ENCODE results near the gene GALNT14.

GALNT14 gene

GRCh38 chr2:30903326-30903725 lies 234.9 kb downstream of the GALNT14 start:
- TF ChIP-seq, protein P1, sequence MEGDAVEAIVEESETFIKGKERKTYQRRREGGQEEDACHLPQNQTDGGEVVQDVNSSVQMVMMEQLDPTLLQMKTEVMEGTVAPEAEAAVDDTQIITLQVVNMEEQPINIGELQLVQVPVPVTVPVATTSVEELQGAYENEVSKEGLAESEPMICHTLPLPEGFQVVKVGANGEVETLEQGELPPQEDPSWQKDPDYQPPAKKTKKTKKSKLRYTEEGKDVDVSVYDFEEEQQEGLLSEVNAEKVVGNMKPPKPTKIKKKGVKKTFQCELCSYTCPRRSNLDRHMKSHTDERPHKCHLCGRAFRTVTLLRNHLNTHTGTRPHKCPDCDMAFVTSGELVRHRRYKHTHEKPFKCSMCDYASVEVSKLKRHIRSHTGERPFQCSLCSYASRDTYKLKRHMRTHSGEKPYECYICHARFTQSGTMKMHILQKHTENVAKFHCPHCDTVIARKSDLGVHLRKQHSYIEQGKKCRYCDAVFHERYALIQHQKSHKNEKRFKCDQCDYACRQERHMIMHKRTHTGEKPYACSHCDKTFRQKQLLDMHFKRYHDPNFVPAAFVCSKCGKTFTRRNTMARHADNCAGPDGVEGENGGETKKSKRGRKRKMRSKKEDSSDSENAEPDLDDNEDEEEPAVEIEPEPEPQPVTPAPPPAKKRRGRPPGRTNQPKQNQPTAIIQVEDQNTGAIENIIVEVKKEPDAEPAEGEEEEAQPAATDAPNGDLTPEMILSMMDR (IDR thresholded peaks at IDR 0.05): no peak

DNA sequence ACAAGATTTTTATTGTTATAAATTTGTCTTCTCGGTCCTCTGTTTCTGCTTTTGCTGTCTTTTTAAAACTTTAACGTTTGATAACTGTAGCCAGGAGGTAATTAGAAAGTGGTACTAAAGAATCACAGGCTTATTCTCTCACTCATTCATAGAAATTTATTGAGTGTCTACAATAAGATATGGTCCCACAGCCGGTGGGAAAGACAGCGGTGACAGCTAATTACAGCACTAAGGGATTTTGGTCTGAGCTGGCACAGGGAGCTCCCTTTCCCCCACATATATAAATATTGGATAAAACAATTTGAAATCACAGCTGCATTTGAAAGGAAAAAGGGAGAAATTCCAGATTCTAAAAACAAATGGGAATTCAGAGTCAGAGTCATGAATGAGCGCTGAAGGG lies 237.9 kb downstream of the GALNT14 start:
- TF ChIP-seq, protein P1 (IDR thresholded peaks at IDR 0.05): no peak

DNA sequence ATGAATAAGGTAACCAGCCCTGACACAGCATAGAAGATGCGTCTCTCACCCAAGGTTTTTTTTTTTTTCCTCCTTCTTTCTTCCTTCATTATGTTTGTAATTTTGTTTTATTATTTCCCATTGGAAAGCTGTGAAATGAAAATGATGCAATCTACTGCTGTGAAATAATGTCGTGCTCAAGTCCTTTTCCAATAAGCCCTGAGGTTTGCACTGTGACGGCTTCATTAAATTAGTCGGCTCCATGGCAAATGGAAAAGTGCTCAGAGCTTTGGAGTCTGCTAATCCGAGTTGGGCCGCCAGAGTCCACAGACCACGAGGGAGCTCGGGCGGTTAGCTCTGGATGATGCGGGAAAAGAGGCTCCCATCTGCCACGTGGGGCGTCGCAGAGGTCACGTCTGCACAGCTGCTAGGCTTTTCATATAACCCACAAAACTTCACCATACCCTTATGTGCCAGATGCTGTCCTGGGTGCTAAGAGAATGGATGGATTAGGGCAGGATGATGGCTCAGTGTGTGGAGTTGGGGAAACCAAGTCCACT lies 238.7 kb downstream of the GALNT14 start:
- TF ChIP-seq, protein P1 (IDR thresholded peaks at IDR 0.05): no peak

DNA sequence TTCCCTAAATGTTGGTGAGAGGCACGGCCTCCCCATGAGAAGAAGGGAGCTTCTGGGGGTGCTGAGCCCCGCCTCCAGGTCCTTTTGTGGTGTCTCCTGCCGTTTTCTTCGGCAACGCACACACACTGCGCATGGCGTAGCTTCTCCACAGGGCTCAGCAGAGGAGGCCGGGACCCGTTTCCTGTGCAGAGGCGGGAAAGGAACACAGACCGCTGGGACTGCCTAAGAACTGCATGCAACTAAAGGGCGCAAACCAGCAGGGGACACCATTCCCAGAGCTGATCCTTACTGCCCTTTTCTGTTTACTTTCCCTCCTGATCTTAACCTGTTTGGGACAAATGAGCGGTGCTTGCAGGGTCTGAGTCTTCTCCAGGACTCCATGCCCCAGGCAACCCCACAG lies 240.7 kb downstream of the GALNT14 start:
- TF ChIP-seq, protein P1 (IDR thresholded peaks at IDR 0.05): no peak

- TF ChIP-seq, protein P1 (IDR thresholded peaks at IDR 0.05): no peak
These were observed 243.6 kb downstream of the GALNT14 start for GRCh38 chr2:30894498-30895119.

DNA sequence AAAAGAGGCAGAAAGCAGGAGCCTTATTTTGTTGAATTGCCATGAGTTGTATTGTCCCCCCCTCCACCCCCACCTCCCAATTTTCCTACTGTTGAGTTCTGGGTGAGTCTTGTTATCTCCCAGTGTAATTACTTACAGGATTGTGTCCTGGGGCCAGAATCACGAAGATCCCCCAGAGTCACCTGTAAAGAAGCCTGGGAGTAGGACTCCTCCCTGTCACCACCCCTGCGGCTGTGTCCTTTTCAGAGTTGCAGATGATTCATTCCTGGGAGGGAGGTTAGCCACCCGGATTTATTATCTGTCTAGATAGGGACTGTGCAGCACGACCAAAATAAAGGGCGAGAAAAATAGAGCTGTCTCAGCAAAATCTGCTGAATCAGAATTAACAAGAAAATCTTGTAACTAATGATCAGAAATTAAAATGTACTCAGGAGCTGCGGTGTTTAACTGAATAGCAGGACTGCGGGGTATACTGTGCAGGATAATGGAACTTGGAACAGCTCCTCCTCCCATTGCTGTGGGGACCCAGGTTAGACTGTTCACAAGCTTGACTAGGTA lies 249.3 kb downstream of the GALNT14 start:
- TF ChIP-seq, protein P1 (IDR thresholded peaks at IDR 0.05): no peak

DNA sequence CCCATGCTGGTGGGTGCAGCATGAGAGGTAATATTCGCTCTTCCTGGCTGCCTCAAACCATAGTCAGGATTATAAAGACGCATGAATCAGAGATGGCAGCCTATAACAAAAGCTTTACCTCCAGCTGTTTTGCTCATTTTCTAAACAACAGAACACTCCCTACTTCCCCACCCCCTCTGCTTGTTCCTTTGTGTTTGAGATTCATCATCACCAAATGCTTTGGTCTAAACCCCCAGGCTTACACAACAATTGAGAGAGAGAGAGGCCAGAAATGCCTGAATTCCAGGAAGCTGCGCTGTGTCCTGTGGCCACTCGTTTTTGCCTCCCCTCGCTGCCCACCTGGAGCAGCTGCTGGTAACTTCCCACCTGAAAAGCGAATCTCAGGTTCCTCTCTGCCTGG lies 252.2 kb downstream of the GALNT14 start:
- TF ChIP-seq, protein P1 (IDR thresholded peaks at IDR 0.05): no peak
